HS-27A (cell line): ENCODE measurements around the gene AKR7A3.

ENCODE experiments used
- DNase-seq: peaks from one replicate; pipeline ENCODE4 v3.0.0-alpha.2; 2012; ENCODE audit warnings: low read depth, missing footprints

Gene AKR7A3

GRCh38 chr1:19251305-19252196, 37.0 kb downstream of the AKR7A3 start, which contains the start of the genes EMC1 and MRTO4:
Gene EMC1 (minus strand): TSS chr1:19251524. CDS start chr1:19251509, 15 bp downstream.
Gene MRTO4 (plus strand): TSS chr1:19251805. CDS start chr1:19251836, 31 bp downstream.
- DNase-seq, result peak; percentile 77

GRCh38 chr1:19250629-19251304, 37.8 kb downstream of the AKR7A3 start:
- DNase-seq, result no peak

GRCh38 chr1:19240673-19241538, 47.7 kb downstream of the AKR7A3 start:
- DNase-seq, result no peak

GRCh38 chr1:19239876-19240275, 48.7 kb downstream of the AKR7A3 start:
- DNase-seq, result no peak

GRCh38 chr1:19234224-19234623, 54.3 kb downstream of the AKR7A3 start:
- DNase-seq, result no peak
